ENCODE measurements around the gene LY6G6F. TPM values are rescaled to one million over a fixed set of nuclear protein-coding genes. Genes with fewer than 3 reads are reported as not detected.

The LY6G6F gene, protein sequence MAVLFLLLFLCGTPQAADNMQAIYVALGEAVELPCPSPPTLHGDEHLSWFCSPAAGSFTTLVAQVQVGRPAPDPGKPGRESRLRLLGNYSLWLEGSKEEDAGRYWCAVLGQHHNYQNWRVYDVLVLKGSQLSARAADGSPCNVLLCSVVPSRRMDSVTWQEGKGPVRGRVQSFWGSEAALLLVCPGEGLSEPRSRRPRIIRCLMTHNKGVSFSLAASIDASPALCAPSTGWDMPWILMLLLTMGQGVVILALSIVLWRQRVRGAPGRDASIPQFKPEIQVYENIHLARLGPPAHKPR
- not detected for total RNA-seq

- ATAC-seq (ENCODE audit: low FRiP score) (no peak), DNase-seq (ENCODE audit: low spot score) (no peak)
- TF ChIP-seq, protein P1, sequence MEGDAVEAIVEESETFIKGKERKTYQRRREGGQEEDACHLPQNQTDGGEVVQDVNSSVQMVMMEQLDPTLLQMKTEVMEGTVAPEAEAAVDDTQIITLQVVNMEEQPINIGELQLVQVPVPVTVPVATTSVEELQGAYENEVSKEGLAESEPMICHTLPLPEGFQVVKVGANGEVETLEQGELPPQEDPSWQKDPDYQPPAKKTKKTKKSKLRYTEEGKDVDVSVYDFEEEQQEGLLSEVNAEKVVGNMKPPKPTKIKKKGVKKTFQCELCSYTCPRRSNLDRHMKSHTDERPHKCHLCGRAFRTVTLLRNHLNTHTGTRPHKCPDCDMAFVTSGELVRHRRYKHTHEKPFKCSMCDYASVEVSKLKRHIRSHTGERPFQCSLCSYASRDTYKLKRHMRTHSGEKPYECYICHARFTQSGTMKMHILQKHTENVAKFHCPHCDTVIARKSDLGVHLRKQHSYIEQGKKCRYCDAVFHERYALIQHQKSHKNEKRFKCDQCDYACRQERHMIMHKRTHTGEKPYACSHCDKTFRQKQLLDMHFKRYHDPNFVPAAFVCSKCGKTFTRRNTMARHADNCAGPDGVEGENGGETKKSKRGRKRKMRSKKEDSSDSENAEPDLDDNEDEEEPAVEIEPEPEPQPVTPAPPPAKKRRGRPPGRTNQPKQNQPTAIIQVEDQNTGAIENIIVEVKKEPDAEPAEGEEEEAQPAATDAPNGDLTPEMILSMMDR (IDR thresholded peaks at IDR 0.05): no peak
Observed at GRCh38 chr6:31706599-31706998, at the start of gene LY6G6F. Gene LY6G6F, plus strand, starts transcription at chr6:31706866. Its CDS starts 41 bp downstream, at chr6:31706907.

DNA sequence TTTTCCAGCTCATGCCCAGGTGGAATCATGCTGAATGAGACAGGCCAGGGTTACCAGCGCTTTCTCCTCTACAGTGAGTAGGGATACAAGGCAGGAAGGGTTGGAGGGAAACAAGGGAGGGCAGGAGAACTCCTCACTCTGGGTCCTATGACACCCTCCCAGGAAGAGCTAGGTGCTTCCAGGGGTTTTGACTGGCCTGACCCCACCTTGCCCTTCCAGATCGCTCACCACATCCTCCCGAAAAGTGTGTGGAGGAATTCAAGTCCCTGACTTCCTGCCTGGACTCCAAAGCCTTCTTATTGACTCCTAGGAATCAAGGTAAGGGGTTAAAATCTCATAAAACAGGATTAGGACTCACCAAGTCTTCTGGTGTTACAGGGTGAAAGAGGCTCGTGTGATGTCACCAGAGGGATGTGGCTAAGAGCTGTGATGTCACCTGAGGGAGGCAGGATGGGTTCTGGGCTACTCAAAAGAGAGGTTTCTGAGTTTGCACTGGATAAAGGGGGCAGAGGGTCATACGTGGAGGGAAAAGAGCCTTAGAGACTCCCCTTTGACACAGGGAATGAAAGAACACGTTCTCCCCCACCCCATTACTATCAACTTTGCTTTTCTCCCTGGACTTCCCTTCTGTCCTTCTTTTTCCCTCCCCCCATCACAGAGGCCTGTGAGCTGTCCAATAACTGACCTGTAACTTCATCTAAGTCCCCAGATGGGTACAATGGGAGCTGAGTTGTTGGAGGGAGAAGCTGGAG is 49.1 kb upstream of the LY6G6F start:
- TF ChIP-seq, protein P1 (IDR thresholded peaks at IDR 0.05): no peak
- DNase-seq (ENCODE audit: low spot score): no peak
- ATAC-seq (ENCODE audit: low FRiP score): no peak

DNA sequence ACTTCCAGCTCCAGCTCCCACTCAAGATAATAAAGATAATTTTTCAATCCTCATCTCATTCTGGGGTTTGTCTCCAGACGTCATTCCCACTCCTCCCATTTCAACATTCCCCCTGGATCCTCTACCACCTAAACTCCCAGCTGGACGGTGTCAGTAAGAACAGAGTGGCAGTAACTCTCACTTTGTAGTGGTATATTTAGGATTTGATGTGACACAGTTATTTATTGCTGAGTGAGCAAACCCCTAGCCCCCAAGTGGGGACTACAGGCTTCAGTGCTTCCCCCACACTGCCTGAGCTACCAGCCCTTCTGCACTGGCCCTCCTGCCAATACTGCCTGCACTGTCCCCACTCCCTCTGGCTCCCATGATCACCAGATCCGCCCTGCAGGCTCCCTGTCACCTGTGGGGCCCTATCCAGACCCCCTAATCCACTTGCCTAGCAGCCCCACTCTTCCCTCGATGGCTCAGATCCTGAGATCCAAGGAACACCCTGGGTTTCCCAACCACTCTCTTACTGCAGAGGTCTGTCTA is 48.4 kb upstream of the LY6G6F start:
- ATAC-seq (ENCODE audit: low FRiP score) (no peak), DNase-seq (ENCODE audit: low spot score) (no peak)
- TF ChIP-seq, protein P1 (IDR thresholded peaks at IDR 0.05): no peak

- TF ChIP-seq, protein P1 (IDR thresholded peaks at IDR 0.05): no peak
Observed at GRCh38 chr6:31658983-31659648, 47.5 kb upstream of the LY6G6F start.

GRCh38 chr6:31659649-31660380 is 46.9 kb upstream of the LY6G6F start:
- TF ChIP-seq, protein P1 (IDR thresholded peaks at IDR 0.05): no peak
- ATAC-seq (ENCODE audit: low FRiP score): no peak
- no peak for DNase-seq (ENCODE audit: low spot score)

More at GRCh38 chr6:31658983-31659648, 47.5 kb upstream of the LY6G6F start:
- DNase-seq (ENCODE audit: low spot score): no peak
- no peak for ATAC-seq (ENCODE audit: low FRiP score)

Measured in omental fat pad (tissue), 4 donors.